GM19023 (cell line): ENCODE data around the gene GOLGA2.

Experiments
- ATAC-seq: cut with Tn5 transposase; IDR thresholded peaks from one replicate; pipeline ENCODE4 v1.9.1; 2021; ENCODE audit warnings: mild to moderate bottlenecking, moderate library complexity; ENCODE audit not compliant: unreplicated experiment

The GOLGA2 gene

GRCh38 chr9:128214571-128215490, 61.0 kb downstream of the GOLGA2 start:
- no peak for ATAC-seq

GRCh38 chr9:128213746-128214497, 61.9 kb downstream of the GOLGA2 start:
- ATAC-seq: no peak

- no peak for ATAC-seq
Observed at GRCh38 chr9:128211981-128212281, 63.9 kb downstream of the GOLGA2 start.

- ATAC-seq: no peak
Observed at GRCh38 chr9:128211186-128211980, 64.4 kb downstream of the GOLGA2 start.

- no peak for ATAC-seq
Observed at GRCh38 chr9:128208946-128209669, 66.7 kb downstream of the GOLGA2 start.

GRCh38 chr9:128208386-128208785, 67.4 kb downstream of the GOLGA2 start:
- ATAC-seq: no peak

- ATAC-seq: no peak
Observed at GRCh38 chr9:128206916-128207910, 68.6 kb downstream of the GOLGA2 start.

- no peak for ATAC-seq
Observed at GRCh38 chr9:128206484-128206883, 69.3 kb downstream of the GOLGA2 start.
